GM10266 (cell line): ENCODE data around the gene THNSL1.
"Not testable (repeated sequence)": the region's sequence is repeated elsewhere in the genome, so short reads cannot be mapped to it uniquely, and the experiment has no call there.

Experiments
- DNase-seq: peaks from one replicate; pipeline ENCODE4 v3.0.0; 2012; ENCODE audit errors: extremely low spot score
- TF ChIP-seq, protein P1 (sequence below): IDR thresholded peaks from 2 replicates; pipeline ENCODE4 v1.5.1; 2012; ENCODE audit warnings: mild to moderate bottlenecking, low read depth; ENCODE audit not compliant: control insufficient read depth, insufficient read depth; ENCODE audit errors: missing control alignments

The THNSL1 gene, protein sequence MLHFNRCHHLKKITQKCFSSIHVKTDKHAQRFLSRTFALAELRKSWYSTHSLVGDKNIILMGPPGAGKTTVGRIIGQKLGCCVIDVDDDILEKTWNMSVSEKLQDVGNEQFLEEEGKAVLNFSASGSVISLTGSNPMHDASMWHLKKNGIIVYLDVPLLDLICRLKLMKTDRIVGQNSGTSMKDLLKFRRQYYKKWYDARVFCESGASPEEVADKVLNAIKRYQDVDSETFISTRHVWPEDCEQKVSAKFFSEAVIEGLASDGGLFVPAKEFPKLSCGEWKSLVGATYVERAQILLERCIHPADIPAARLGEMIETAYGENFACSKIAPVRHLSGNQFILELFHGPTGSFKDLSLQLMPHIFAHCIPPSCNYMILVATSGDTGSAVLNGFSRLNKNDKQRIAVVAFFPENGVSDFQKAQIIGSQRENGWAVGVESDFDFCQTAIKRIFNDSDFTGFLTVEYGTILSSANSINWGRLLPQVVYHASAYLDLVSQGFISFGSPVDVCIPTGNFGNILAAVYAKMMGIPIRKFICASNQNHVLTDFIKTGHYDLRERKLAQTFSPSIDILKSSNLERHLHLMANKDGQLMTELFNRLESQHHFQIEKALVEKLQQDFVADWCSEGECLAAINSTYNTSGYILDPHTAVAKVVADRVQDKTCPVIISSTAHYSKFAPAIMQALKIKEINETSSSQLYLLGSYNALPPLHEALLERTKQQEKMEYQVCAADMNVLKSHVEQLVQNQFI

DNA sequence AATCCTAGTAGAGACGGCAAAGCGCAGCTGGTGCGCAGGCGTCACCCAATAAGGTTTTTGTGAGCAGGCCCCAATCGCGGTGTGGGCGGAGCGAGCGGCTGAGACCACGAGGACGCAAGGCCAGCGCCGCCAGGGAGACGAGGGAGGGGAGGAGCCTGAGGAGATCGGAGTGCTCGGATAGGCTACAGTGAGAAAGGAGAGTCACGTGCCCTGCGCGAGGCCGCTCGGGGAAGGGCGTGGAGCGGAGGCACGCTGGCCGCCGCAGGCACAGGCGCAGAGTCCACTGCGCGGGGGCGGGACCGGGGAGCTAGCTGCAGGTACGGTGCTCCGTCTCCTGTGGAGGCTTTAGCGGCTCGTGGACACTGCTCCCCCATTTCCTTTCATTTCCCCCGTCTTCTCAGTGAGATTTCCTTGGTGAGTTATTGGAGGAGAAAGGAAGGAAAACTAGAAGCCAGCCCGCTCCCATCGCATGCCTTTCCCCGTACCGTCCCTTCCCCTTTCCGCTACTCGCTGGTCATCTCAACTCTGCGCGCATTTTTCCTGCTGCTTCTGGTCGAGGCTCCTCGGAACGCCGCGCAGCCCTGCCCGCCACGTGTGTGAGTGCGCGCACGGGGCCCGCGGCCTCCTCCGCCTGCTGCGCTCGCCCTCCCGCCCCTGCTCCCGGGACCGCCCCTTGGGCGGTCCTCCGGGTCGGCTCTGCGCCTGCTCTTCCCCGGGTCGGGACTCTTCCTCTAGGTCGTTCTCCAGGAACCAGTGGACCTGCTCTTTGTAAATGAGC, at the start of gene THNSL1:
Gene THNSL1 (plus strand): TSS at position 237 of the 778 bp plus-strand sequence. CDS start 6,612 bp downstream, outside the sequence.
- DNase-seq: peak; percentile 94
- TF ChIP-seq, protein P1, sequence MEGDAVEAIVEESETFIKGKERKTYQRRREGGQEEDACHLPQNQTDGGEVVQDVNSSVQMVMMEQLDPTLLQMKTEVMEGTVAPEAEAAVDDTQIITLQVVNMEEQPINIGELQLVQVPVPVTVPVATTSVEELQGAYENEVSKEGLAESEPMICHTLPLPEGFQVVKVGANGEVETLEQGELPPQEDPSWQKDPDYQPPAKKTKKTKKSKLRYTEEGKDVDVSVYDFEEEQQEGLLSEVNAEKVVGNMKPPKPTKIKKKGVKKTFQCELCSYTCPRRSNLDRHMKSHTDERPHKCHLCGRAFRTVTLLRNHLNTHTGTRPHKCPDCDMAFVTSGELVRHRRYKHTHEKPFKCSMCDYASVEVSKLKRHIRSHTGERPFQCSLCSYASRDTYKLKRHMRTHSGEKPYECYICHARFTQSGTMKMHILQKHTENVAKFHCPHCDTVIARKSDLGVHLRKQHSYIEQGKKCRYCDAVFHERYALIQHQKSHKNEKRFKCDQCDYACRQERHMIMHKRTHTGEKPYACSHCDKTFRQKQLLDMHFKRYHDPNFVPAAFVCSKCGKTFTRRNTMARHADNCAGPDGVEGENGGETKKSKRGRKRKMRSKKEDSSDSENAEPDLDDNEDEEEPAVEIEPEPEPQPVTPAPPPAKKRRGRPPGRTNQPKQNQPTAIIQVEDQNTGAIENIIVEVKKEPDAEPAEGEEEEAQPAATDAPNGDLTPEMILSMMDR: no peak

DNA sequence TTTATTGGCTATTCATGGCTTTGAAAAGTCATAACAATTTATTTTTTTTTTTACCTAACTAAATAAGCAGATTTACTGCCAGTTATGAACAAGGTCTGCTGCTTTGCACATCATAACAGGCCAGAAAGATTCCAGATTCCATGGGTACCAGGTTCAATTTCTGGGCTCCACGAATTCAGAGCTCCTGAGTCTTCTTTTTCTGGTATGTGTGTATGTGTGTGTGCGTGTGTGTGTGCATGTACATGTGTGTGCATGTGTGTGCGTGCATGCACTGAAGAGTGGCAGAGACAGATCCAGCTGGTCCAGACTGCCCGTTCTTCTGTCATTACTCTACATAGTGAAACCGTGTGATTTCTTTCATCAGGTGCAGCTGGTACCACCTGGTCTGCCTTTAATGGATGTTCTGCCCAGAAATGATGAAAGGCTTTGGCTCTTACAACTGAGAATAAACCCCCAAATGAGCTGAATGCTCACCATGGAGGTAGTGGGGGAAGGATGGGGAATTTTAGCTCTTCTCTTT, 49.4 kb upstream of the THNSL1 start:
- TF ChIP-seq, protein P1: no peak
- DNase-seq: no peak

DNA sequence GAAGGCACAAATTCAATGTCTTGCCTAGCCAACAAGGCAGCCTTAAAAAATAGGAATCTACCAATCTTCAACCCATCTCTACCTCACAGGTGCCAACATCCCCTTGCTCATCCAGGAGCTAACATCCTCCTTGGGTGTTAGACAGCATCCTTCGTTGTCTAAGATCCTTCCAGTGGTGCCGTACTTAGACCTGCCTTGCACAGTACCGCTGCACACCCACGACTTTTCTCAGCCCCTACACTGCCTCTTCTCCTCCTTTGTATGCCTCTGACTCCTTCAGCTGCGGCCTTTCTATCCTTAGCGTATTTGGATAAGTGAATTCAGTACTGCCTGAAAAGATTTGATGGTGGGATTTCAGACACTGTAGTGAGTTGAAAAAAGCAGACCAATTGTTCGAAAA, 48.1 kb upstream of the THNSL1 start:
- DNase-seq: no peak

DNA sequence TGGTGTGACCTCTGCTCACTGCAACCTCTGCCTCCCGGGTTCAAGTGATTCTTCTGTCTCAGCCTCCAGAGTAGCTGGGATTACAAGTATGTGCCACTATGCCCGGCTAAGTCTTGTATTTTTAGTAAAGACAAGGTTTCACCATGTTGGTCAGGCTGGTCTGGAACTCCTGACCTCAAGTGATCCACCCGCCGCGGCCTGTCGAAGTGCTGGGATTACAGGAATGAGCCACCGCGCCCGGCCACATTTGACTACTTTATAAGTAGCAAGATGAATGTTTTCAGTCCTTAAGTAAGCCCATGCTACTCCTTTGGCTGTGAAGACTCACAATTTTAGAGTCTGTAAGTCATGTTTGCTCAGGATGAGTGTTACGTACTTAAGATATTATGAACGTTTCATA, 47.5 kb upstream of the THNSL1 start:
- DNase-seq: not testable (repeated sequence)

More for the DNA sequence above, 48.1 kb upstream of the THNSL1 start:
- TF ChIP-seq, protein P1: no peak

DNA sequence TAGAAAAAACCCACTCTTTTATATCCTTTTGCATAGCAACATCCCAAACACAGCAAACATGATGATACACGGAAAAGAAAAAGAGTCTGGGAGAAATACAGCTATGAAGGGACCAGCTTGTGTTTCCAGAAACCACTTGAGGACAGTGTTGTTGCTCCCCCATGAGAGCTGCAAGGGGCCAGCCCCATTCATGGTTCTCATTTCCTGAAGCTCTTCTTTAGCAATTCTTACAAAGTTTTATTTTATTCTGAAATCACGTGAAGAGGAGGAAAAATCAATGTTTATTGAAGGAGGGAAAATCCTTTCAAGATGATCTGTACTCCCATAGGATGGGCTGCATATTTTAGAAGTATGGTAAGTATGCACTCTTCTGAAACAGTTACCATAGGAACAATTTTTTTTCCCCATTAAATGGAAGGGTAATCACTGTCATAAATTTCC, 46.6 kb upstream of the THNSL1 start:
- DNase-seq: no peak

DNA sequence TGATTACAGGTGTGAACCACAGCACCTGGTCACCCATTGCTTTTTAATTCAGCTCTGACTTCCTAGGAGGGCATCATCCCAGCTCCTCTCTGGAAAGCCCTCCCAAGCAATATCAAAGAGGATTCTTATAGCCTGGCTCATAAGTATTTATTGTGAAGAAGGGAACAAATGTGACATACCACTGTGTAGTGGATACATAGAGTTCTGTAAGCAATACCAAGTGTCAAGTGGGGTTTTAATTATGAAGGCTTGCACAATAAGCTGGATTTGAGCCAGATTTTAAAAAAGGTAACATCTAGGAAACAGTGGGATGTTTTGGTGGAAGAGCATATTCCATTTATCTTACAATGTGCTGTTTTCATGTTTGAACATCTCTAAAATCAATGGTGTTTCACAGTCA, 45.0 kb upstream of the THNSL1 start:
- DNase-seq: no peak
- TF ChIP-seq, protein P1: no peak

More for the DNA sequence above, 46.6 kb upstream of the THNSL1 start:
- TF ChIP-seq, protein P1: no peak

DNA sequence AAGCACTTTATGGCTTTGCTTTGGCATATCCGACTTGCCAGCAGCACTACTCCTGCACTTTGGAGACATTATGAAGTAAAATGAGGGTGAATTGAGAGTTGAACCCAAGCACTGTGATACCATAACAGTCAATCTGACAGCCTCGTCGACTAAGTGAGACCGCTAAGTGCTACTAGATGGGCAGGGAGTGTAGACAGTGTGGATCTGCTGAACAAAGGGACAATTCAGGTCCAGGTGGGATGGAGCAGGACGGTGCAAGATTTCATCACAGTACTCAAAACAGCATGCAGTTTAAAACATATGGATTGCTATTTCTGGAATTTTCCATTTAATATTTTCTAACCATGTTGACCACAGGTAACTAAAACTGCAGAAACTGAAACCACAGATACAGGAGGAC, 43.2 kb upstream of the THNSL1 start:
- TF ChIP-seq, protein P1: no peak
- no peak for DNase-seq
